ENCODE measurements around the gene DLGAP1.

DNA sequence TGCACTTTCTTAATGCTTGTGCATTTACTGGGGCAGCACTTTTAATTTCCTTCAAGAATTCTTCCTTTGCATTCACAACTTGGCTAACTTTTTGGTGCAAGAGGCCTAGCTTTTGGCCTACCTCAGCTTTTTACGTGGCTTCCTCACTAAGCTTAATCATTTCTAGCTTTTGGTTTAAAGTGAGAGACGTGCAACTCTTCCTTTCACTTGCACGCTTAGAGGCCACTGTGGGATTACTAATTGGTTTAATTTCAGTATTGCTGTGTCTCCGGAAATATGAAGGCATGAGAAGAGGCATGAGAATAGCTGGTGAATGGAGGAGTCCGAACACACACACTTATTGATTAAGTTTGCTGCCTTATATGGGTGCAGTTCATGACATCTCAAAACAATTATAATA, 354.1 kb downstream of the DLGAP1 start:
- TF ChIP-seq ELF4 (IDR thresholded peaks at IDR 0.05) (no peak), TARDBP (IDR thresholded peaks at IDR 0.05) (no peak), SUZ12 (IDR thresholded peaks at IDR 0.05) (no peak), NFRKB (IDR thresholded peaks at IDR 0.05) (no peak), ZNF384 (IDR thresholded peaks at IDR 0.05) (no peak), LEF1 (IDR thresholded peaks at IDR 0.05; ENCODE audit: borderline replicate concordance) (no peak)
- TF ChIP-seq, protein P1, sequence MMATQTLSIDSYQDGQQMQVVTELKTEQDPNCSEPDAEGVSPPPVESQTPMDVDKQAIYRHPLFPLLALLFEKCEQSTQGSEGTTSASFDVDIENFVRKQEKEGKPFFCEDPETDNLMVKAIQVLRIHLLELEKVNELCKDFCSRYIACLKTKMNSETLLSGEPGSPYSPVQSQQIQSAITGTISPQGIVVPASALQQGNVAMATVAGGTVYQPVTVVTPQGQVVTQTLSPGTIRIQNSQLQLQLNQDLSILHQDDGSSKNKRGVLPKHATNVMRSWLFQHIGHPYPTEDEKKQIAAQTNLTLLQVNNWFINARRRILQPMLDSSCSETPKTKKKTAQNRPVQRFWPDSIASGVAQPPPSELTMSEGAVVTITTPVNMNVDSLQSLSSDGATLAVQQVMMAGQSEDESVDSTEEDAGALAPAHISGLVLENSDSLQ (IDR thresholded peaks at IDR 0.05), result no peak
